OCI-LY3 (cell line): ENCODE results near the gene FRMD4A.

ENCODE experiments used
- H2AFZ ChIP-seq: fragments of 200-600, 300-600 bp; shearing (Covaris generic); 2 replicates; pipeline ENCODE4 v1.6.0; 2014; ENCODE audit warnings: antibody characterized with exemption, low read depth, low read length
- H3K27ac ChIP-seq: fragments of 200-600, 300-600 bp; sonication (generic); 2 replicates; pipeline ENCODE4 v1.5.1; 2014; ENCODE audit warnings: mild to moderate bottlenecking, low read length, moderate library complexity, mixed read lengths
- H3K27me3 ChIP-seq: fragments of 200-600, 300-600 bp; sonication (generic); 2 replicates; pipeline ENCODE4 v1.6.1; 2014; ENCODE audit warnings: low read depth, low read length, mixed read lengths
- H3K36me3 ChIP-seq: fragments of 200-600, 300-600 bp; sonication (generic); replicated peaks from 2 replicates; pipeline ENCODE3; 2014; ENCODE audit warnings: low read depth, low read length, mixed read lengths
- H3K4me1 ChIP-seq: fragments of 300-600, 200-600 bp; sonication (generic); 2 replicates; pipeline ENCODE4 v1.6.1; 2014; ENCODE audit warnings: low read length, mixed read lengths
- H3K4me2 ChIP-seq: fragments of 200-600, 300-600 bp; sonication (generic); 2 replicates; pipeline ENCODE4 v1.6.1; 2014; ENCODE audit warnings: low read length, mixed read lengths
- H3K4me3 ChIP-seq: fragments of 300-600, 200-600 bp; sonication (generic); 2 replicates; pipeline ENCODE4 v1.5.1; 2014; ENCODE audit warnings: antibody characterized with exemption, mild to moderate bottlenecking, low read length, moderate library complexity
- H3K79me2 ChIP-seq: fragments of 300-600, 200-600 bp; shearing (Covaris generic); 2 replicates; pipeline ENCODE4 v1.6.1; 2014; ENCODE audit warnings: mild to moderate bottlenecking, low read length, mixed read lengths
- H3K9ac ChIP-seq: fragments of 300-600, 200-600 bp; shearing (Covaris generic); 2 replicates; pipeline ENCODE4 v1.6.0; 2014; ENCODE audit warnings: mild to moderate bottlenecking, low read length, moderate library complexity
- H3K9me3 ChIP-seq: fragments of 200-600, 300-600 bp; shearing (Covaris generic); 2 replicates; pipeline ENCODE4 v1.6.1; 2014; ENCODE audit warnings: low read length, mixed read lengths; ENCODE audit not compliant: insufficient read depth
- H4K20me1 ChIP-seq: fragments of 200-600, 300-600 bp; sonication (generic); 2 replicates; pipeline ENCODE4 v1.6.1; 2016; ENCODE audit warnings: low read length, mixed read lengths; ENCODE audit not compliant: insufficient read depth
- CTCF ChIP-seq: fragments of 200-600, 300-600 bp; sonication (generic); IDR thresholded peaks from 2 replicates; pipeline ENCODE4 v1.5.1; 2014; ENCODE audit warnings: antibody characterized with exemption, low read length, low read depth
- EZH2phosphoT487 ChIP-seq: fragments of 200-600 bp; shearing (Covaris generic); IDR thresholded peaks from 2 replicates; pipeline ENCODE4 v1.6.1; 2018; ENCODE audit warnings: antibody characterized with exemption, mixed run types, low read depth

FRMD4A gene

GRCh38 chr10:13984647-13985155 lies 346.0 kb downstream of the FRMD4A start:
- H2AFZ ChIP-seq = no peak overlapping the region
- no peak for TF ChIP-seq CTCF
- TF ChIP-seq EZH2phosphoT487 = no peak

DNA sequence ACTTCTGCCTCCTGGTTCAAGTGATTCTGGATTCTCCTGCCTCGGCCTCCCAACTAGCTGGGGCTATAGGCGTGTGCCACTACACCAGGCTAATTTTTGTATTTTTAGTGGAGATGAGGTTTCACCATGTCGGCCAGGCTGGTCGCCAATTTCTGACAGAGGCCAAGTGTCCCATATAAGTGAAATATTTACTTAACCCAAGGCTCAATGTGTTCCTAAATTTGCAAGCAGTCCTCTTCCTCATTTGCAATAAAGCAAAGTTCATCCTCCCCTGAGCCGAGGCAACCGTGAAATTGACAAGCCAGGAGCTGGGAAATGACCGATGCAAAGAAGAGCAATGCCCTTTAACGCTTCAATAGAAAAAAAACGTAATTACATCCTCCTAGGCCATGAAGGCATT lies 347.7 kb downstream of the FRMD4A start:
- Histone ChIP-seq H3K9me3 (no peaks in the 10 kb centered on the region), H3K4me3 (no peak overlapping the region), H3K36me3 (no peaks in the 10 kb centered on the region), H2AFZ (no peak overlapping the region), H3K4me1 (no peaks in the 10 kb centered on the region), H3K4me2 (no peak overlapping the region), H3K79me2 (no peaks in the 10 kb centered on the region), H4K20me1 (no peaks in the 10 kb centered on the region), H3K27ac (no peak overlapping the region), H3K27me3 (no peaks in the 10 kb centered on the region), H3K9ac (no peak overlapping the region)
- TF ChIP-seq CTCF = no peak
- TF ChIP-seq EZH2phosphoT487 = no peak

More at GRCh38 chr10:13984647-13985155, 346.0 kb downstream of the FRMD4A start:
- Histone ChIP-seq H4K20me1 (no peaks in the 10 kb centered on the region), H3K4me2 (no peak overlapping the region), H3K4me1 (no peaks in the 10 kb centered on the region), H3K36me3 (no peaks in the 10 kb centered on the region), H3K9me3 (no peaks in the 10 kb centered on the region), H3K4me3 (no peak overlapping the region), H3K27ac (no peak overlapping the region), H3K27me3 (no peaks in the 10 kb centered on the region), H3K79me2 (no peaks in the 10 kb centered on the region), H3K9ac (no peak overlapping the region)

- H3K4me2 ChIP-seq = no peak overlapping the region
- H3K36me3 ChIP-seq = no peaks in the 10 kb centered on the region
- no peaks in the 10 kb centered on the region for H3K4me1 ChIP-seq
- 0 out of 2 replicates have a peak, but pooled peaks cover 4% of the 10 kb centered on the region for H3K27me3 ChIP-seq
- no peak overlapping the region for H3K9ac ChIP-seq
- H4K20me1 ChIP-seq = no peaks in the 10 kb centered on the region
- H3K9me3 ChIP-seq = no peaks in the 10 kb centered on the region
- H3K4me3 ChIP-seq = no peak overlapping the region
- TF ChIP-seq CTCF (no peak), EZH2phosphoT487 (no peak)
- no peak overlapping the region for H3K27ac ChIP-seq
- no peak overlapping the region for H2AFZ ChIP-seq
- H3K79me2 ChIP-seq = no peaks in the 10 kb centered on the region
Measured at GRCh38 chr10:13978533-13979115, 352.1 kb downstream of the FRMD4A start.

GRCh38 chr10:13977861-13978532 lies 352.7 kb downstream of the FRMD4A start:
- Histone ChIP-seq H3K27me3 (peaks cover 4% of the 10 kb centered on the region; the same call in 1 of the 2 replicates), H3K4me2 (no peak overlapping the region), H3K4me3 (no peak overlapping the region), H4K20me1 (no peaks in the 10 kb centered on the region), H3K79me2 (no peaks in the 10 kb centered on the region), H2AFZ (no peak overlapping the region), H3K4me1 (no peaks in the 10 kb centered on the region), H3K36me3 (no peaks in the 10 kb centered on the region), H3K9ac (no peak overlapping the region), H3K27ac (no peak overlapping the region), H3K9me3 (no peaks in the 10 kb centered on the region)
- TF ChIP-seq EZH2phosphoT487 = no peak
- no peak for TF ChIP-seq CTCF
